ENCODE data around the gene NOC2L. TPM values are rescaled to one million over a fixed set of nuclear protein-coding genes. Genes with fewer than 3 reads are reported as not detected.

The NOC2L gene
- total RNA-seq, 1 donor from 2014 or later: 90.3 TPM

- H3K27me3 Mint-ChIP-seq (ENCODE audit: unreplicated experiment): peaks cover 12% of the 10 kb centered on the region
These were observed 18.0 kb downstream of the NOC2L start for GRCh38 chr1:941015-941587.

GRCh38 chr1:940107-941014 lies 18.7 kb downstream of the NOC2L start:
- peak overlapping the region; percentile 34 for H3K4me3 Mint-ChIP-seq (ENCODE audit: unreplicated experiment)
- no peak for TF ChIP-seq CTCF (IDR thresholded peaks at IDR 0.05; ENCODE audit: partially characterized antibody, unreplicated experiment)
- H3K27ac Mint-ChIP-seq (ENCODE audit: unreplicated experiment): peak overlapping the region; percentile 38
- no peaks in the 10 kb centered on the region for H3K36me3 Mint-ChIP-seq (ENCODE audit: unreplicated experiment)
- H3K9me3 Mint-ChIP-seq (ENCODE audit: unreplicated experiment): peaks cover 10% of the 10 kb centered on the region
- peak; percentile 71 for DNase-seq
- peaks cover 17% of the 10 kb centered on the region for H3K4me1 Mint-ChIP-seq (ENCODE audit: low read depth, unreplicated experiment)
- peaks cover 12% of the 10 kb centered on the region for H3K27me3 Mint-ChIP-seq (ENCODE audit: unreplicated experiment)

More at GRCh38 chr1:941015-941587, 18.0 kb downstream of the NOC2L start:
- no peak for DNase-seq
- H3K27ac Mint-ChIP-seq (ENCODE audit: unreplicated experiment): peak overlapping the region; percentile 89
- H3K4me3 Mint-ChIP-seq (ENCODE audit: unreplicated experiment): peak overlapping the region; percentile 82
- no peak for TF ChIP-seq CTCF (IDR thresholded peaks at IDR 0.05; ENCODE audit: partially characterized antibody, unreplicated experiment)
- H3K4me1 Mint-ChIP-seq (ENCODE audit: low read depth, unreplicated experiment): peaks cover 19% of the 10 kb centered on the region
- H3K36me3 Mint-ChIP-seq (ENCODE audit: unreplicated experiment): no peaks in the 10 kb centered on the region
- peaks cover 15% of the 10 kb centered on the region for H3K9me3 Mint-ChIP-seq (ENCODE audit: unreplicated experiment)

GRCh38 chr1:939511-940106 lies 19.4 kb downstream of the NOC2L start:
- Mint-ChIP-seq H3K27me3 (ENCODE audit: unreplicated experiment) (peaks cover 12% of the 10 kb centered on the region), H3K4me3 (ENCODE audit: unreplicated experiment) (peak overlapping the region; percentile 11), H3K9me3 (ENCODE audit: unreplicated experiment) (peaks cover 13% of the 10 kb centered on the region), H3K4me1 (ENCODE audit: low read depth, unreplicated experiment) (peaks cover 17% of the 10 kb centered on the region), H3K36me3 (ENCODE audit: unreplicated experiment) (no peaks in the 10 kb centered on the region), H3K27ac (ENCODE audit: unreplicated experiment) (no peak overlapping the region)
- TF ChIP-seq CTCF (IDR thresholded peaks at IDR 0.05; ENCODE audit: partially characterized antibody, unreplicated experiment): no peak
- no peak for DNase-seq

GRCh38 chr1:938711-939489 lies 20.2 kb downstream of the NOC2L start:
- H3K27me3 Mint-ChIP-seq (ENCODE audit: unreplicated experiment): peaks cover 7% of the 10 kb centered on the region
- peak overlapping the region; percentile 11 for H3K4me3 Mint-ChIP-seq (ENCODE audit: unreplicated experiment)

More at GRCh38 chr1:938711-939489, 20.2 kb downstream of the NOC2L start:
- peak; percentile 7 for TF ChIP-seq CTCF (IDR thresholded peaks at IDR 0.05; ENCODE audit: partially characterized antibody, unreplicated experiment)
- Mint-ChIP-seq H3K9me3 (ENCODE audit: unreplicated experiment) (peaks cover 7% of the 10 kb centered on the region), H3K36me3 (ENCODE audit: unreplicated experiment) (no peaks in the 10 kb centered on the region), H3K4me1 (ENCODE audit: low read depth, unreplicated experiment) (peaks cover 15% of the 10 kb centered on the region), H3K27ac (ENCODE audit: unreplicated experiment) (no peak overlapping the region)
- no peak for DNase-seq
